ENCODE data around the gene SCRN1.
"Not testable (repeated sequence)": the region's sequence is repeated elsewhere in the genome, so short reads cannot be mapped to it uniquely, and the experiment has no call there.

Gene SCRN1

DNA sequence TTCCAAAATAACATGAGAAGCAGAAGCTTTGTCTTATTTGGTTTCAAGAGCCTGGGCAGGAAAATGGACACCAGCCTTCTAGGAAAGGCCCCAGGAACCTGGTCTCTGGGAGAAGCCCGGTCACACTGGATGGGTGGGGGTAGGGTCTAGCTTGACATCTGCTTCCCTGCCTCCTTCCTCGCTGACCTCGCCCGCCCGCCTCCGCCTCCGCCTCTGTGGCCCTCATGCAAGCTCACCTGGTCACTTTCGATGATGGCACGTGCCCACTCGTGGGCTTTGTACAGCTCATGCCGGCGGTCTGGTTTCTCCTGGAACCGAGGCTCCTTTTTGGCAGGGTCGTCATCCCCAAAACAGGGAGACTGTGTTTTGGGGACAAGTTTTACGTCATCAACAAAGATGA is 63.4 kb downstream of the SCRN1 start:
- no peak for DNase-seq (ENCODE audit: low spot score)

DNA sequence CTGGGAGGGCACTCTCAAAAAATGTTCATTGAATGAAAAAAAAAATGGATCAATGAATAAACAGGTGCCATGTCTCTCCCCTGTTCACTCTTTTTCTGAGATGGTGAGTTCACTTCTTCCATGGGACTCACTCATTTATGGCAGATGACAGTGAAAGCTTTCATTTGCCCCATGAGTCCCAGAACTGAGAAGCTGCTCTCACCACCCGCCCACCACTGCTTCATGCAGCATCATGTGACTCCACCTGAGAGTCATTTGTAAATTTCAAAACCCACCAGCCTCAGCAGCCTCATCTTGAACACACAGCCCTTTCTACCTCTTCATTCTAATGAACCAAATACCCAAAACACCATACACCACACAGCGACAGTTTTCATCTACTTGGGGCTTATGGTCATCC is 64.9 kb downstream of the SCRN1 start:
- no peak for DNase-seq (ENCODE audit: low spot score)

DNA sequence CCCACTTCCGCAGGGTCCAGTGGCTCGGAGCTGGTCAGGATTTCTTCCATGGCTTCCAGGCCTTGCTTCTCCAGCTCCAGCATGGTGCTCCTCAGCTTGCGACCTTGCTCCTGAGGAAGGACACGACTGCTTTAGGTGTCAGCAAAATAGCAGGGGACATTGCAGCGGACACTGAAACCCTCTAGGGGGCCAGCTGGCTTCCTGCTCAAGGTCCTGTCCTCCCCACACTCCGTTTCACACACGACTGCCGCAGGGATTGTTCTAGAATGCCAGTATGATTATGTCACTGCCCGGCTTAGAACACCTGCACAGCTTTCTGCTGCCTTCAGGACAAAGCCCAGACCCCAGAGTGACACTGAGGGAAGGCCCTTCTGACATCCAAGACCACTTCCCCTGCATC is 65.6 kb downstream of the SCRN1 start:
- DNase-seq (ENCODE audit: low spot score) = no peak

DNA sequence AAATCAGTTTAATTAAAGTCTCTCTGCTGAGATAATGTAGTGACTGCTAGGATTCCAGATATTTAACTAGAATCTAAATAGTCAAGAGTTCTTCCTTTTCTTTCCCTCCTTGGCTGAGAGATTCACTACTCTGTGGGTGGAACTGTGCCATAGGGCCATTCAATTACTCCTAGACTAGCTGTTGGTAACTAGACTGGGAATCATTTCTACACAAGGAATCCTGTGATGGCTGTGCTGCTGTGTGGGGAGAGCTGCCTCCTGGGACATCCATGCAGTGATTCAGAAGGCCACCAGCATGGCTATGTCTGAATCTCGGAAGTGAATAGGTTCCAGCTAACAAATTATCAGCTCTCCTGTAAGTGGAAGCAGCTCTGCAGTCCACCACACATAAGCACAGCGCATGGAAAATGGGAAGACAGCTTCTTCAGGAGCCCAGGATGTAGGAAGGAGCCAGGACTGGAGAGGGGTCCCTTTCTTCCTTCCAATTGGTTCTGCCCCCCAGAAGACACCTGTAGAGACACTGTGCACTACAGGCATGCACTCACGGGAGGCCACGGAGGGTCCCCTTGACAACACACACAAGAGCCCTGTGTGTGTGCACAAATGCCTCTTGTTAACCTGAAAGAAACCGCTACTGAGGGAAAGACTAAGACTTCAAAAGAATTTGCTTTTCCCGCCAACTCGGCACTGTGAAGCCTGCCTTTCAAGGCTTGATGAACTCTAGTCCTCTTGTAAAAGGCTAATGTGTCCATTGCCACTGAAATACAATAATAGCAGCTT is 66.5 kb downstream of the SCRN1 start:
- no peak for DNase-seq (ENCODE audit: low spot score)

GRCh38 chr7:29921404-29922010 is 68.1 kb downstream of the SCRN1 start:
- peak; percentile 77 for DNase-seq (ENCODE audit: low spot score)

DNA sequence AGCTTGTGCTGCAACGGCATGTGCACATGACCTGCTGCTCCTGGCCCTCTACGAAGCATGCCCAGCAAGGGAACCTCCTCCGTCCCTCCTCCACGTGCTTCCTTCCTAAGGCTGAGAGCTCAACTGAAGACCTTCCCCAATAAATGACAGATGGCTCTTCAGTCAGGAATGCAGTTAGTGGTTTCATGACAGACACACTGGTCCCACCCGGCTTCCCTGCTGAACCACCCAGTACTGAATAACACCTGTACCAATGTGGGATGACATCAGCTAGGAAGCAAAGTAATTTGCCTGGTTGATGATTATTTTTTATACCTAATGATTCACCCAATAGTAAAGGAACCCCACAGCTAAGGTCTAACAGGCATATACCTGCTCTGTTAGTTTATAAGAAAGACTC is 69.1 kb downstream of the SCRN1 start:
- DNase-seq (ENCODE audit: low spot score) = no peak

GRCh38 chr7:29919790-29920189 is 69.8 kb downstream of the SCRN1 start:
- no peak for DNase-seq (ENCODE audit: low spot score)

DNA sequence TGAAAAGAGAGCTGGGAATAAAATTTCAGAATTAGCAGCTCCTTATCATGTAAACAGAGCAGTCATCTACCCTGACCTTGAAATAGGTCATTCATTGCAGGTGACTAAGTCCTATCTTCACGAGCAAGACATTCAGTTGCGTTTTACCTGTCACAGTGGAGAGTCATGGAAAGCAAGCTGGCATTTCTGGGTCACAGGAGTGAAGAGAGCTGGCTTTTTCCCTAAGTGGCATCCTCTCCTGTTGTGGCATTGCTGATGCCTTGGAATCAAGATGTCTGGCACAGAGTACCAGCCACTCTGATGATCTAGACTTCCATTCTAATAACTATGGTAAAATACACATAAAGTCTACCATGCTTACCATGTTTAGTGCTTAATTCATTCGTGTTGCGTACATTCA is 70.8 kb downstream of the SCRN1 start:
- no peak for DNase-seq (ENCODE audit: low spot score)

- no peak for DNase-seq (ENCODE audit: low spot score)
These were observed 72.0 kb downstream of the SCRN1 start for GRCh38 chr7:29917641-29918040.

DNA sequence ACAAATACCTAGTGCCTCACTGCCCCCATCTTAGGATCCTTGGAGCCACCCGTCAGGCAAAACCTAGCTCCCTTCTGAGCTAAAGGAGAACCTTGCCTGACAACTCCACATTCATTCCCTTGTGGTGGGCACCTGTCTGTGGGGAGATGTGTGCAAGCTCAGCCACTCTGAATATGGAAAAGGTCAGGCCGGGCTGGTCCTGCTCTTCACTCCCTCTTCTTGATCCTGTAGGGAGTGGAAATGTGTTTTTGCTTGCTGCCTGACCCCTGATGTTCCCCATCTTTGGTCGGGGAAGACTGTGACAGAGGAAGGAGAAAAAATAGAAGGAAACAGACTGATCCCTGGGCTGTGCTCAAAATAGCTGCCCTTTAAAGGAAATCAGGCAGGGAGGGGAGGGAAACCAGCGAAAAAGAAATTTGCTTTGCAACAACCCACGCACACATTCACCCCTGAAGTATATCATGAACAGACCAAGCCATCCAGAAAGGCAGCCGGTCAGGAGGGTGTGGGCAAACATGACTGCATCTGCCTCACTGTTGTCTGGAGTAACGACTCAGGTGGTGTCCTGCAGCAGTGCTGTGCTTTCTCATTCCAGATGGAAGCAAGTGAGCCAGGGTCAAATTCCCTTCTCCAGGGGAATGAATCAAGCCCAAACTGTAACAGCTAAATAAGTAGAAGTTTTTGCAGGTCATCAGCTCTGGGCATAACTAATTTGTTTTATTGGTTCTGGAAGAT is 74.0 kb downstream of the SCRN1 start:
- no peak for DNase-seq (ENCODE audit: low spot score)

GRCh38 chr7:29914180-29914579 is 75.4 kb downstream of the SCRN1 start:
- DNase-seq (ENCODE audit: low spot score) = no peak

GRCh38 chr7:29906200-29907022 is 83.2 kb downstream of the SCRN1 start:
- no peak for DNase-seq (ENCODE audit: low spot score)

DNA sequence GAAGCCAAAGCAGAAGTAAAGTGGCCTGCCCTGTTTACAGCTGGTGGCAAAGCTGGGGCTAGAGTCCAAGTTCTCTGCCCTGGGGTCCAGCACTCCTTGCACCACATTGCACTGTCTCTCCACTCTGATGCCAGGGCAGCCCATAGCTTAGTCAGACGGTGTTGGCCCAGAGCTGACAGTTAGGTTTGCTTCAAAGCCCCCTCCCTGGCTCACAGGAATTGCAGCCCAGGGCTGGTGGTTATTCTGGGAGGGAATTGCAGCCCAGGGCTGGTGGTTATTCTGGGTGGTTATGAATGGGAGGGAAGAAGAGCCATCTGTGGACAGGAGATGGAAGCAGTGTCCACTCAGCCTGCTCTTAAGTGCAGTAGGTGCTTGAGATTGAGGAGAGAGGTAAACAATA is 88.9 kb downstream of the SCRN1 start:
- DNase-seq (ENCODE audit: low spot score) = no peak

DNA sequence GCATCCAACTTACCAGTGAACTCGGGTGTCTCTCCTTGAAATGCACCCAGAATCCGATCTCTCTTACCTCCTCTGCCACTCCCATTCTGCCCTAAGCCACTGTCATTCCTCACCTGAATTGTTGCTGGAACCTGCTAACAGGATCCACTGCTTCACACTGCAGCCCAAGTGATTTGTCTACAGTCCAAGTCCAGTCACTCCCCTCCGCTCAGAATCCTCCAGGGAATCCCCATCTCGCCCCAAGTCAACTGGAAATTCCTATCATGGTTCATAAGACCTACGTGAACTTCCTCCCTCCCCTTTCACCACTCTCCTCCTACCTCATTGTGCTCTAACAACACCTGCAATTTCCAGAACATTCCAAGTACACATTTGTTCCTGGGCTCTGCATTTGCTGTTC is 91.3 kb downstream of the SCRN1 start:
- DNase-seq (ENCODE audit: low spot score) = no peak

DNA sequence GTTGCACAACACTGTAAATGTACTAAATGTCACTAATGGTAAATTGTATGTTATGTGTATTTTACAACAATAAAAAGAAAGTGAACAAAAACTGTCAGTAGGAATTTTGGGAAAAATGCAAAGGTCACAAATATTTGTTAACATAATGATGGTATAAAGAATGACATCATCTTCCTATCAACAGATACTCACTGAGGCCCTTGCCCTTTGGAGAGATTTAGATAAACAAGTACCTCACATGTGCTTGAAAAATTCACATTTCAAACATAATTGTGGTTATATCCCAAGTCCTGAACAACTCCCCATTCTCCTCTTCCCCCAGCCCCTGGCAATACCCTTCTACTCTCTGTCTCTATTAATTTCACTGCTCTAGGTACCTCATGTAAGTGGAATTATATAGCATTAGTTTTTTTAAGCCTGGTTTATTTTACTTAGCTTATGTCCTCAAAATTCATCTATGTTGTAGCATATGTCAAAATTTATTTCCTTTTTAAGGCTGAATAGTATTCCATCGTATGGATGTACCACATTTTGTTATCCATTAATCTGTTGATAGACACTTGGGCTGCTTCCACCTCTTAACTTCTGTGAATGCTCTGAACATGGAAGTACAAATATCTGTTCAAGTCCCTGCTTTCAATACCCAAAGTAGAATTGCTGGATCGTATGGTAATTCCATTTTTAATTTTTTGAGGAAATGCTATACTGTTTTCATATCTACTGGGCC is 92.8 kb downstream of the SCRN1 start:
- no peak for DNase-seq (ENCODE audit: low spot score)

DNA sequence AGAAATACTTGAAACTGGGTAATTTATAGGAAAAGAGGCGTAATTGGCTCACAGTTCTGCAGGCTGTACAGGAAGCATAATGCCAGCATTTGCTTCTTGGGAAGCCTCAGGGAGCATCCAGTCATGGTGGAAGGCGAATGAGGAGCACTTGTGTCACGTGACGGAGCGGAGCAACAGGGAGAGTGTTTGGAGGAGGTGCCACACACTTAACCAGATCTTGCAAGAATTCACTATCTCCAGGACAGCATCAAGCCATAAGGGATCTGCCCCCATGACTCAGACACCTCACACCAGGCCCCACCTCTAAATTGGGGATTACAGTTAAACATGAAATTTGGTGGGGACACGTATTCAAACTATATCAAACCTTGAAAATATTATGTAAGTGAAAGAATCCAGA is 94.0 kb downstream of the SCRN1 start:
- no peak for DNase-seq (ENCODE audit: low spot score)

GRCh38 chr7:29894256-29894655 is 95.3 kb downstream of the SCRN1 start:
- DNase-seq (ENCODE audit: low spot score) = no peak

- DNase-seq (ENCODE audit: low spot score) = no peak
These were observed 96.1 kb downstream of the SCRN1 start for GRCh38 chr7:29893351-29893965.

- no peak for DNase-seq (ENCODE audit: low spot score)
These were observed 97.4 kb downstream of the SCRN1 start for GRCh38 chr7:29892231-29892630.

GRCh38 chr7:29891766-29892165 is 97.8 kb downstream of the SCRN1 start:
- no peak for DNase-seq (ENCODE audit: low spot score)

GRCh38 chr7:29890786-29891185 is 98.8 kb downstream of the SCRN1 start:
- not testable (repeated sequence) for DNase-seq (ENCODE audit: low spot score)

Data from iPS-NIHi11 (cell line).